ENCODE data around the gene ENDOV.

The ENDOV gene

GRCh38 chr17:80438806-80439205, 23.8 kb downstream of the ENDOV start:
- in situ Hi-C loops (cut with HindIII; ENCODE audit: low pct_ligation_motif_present, low sequenced_read_pairs), result loop anchor here (25.0 kb wide), 1 partner anchor 423 kb away; no protein-coding TSS in a partner anchor

DNA sequence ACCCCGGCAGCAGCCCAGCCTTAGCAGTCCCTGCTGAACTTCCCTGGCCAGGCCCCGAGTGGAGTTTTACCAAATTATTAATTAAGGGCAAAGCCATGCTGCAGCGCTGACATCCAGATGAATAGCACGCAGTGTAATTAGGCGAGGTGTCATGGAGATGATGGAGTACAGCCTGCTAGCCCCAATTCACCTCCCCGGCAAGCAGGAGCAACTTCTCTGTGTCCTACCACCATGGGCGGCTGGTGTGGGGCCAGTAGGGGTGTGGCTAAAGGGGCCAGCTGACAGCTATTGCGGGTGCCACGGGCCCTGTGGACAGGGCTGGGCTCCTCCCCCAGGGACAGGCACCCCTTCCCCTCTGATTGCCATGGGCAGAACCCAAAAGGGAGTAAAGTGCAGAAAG, 24.5 kb downstream of the ENDOV start:
- H3K27me3 ChIP-seq (replicated peaks), result peaks cover 4% of the 10 kb centered on the region
- H3K4me3 ChIP-seq (ENCODE audit: low read depth, low read length), result no peak overlapping the region
- TF ChIP-seq, protein P1, sequence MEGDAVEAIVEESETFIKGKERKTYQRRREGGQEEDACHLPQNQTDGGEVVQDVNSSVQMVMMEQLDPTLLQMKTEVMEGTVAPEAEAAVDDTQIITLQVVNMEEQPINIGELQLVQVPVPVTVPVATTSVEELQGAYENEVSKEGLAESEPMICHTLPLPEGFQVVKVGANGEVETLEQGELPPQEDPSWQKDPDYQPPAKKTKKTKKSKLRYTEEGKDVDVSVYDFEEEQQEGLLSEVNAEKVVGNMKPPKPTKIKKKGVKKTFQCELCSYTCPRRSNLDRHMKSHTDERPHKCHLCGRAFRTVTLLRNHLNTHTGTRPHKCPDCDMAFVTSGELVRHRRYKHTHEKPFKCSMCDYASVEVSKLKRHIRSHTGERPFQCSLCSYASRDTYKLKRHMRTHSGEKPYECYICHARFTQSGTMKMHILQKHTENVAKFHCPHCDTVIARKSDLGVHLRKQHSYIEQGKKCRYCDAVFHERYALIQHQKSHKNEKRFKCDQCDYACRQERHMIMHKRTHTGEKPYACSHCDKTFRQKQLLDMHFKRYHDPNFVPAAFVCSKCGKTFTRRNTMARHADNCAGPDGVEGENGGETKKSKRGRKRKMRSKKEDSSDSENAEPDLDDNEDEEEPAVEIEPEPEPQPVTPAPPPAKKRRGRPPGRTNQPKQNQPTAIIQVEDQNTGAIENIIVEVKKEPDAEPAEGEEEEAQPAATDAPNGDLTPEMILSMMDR (IDR thresholded peaks at IDR 0.05; ENCODE audit: low read depth, low read length, missing control alignments), result no peak
- in situ Hi-C loops (cut with HindIII; ENCODE audit: low pct_ligation_motif_present, low sequenced_read_pairs), result loop anchor here (25.0 kb wide), 1 partner anchor 423 kb away; no protein-coding TSS in a partner anchor
- H3K36me3 ChIP-seq (replicated peaks), result no peaks in the 10 kb centered on the region
- no peak overlapping the region for H3K27ac ChIP-seq
- no peak for DNase-seq

More at GRCh38 chr17:80438806-80439205, 23.8 kb downstream of the ENDOV start:
- TF ChIP-seq, protein P1 (IDR thresholded peaks at IDR 0.05; ENCODE audit: low read depth, low read length, missing control alignments), result no peak
- H3K27ac ChIP-seq, result no peak overlapping the region
- no peaks in the 10 kb centered on the region for H3K27me3 ChIP-seq (replicated peaks)
- no peak overlapping the region for H3K4me3 ChIP-seq (ENCODE audit: low read depth, low read length)
- H3K36me3 ChIP-seq (replicated peaks), result no peaks in the 10 kb centered on the region
- no peak for DNase-seq

DNA sequence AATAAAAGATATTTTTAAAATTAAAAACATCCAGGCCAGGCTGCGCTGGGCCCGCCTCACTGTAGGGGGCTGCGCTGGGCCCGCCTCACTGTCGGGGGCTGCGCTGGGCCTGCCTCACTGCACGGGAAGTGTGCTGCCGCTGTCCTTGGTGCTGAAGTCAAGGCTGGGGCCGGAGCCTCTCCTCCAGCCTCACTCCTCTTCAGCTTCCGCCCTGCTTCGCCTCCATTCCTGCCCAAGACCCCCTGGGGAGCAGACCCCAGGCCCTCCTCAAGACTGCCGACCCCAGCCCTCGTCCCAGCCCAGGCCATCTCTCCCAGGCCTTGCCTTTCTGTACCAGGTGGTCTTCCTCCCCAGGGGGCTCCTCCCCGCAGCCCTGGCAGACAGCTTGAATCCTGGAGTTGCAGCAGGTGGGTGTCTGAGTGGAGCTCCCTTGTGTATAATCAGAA, 26.2 kb downstream of the ENDOV start:
- Histone ChIP-seq H3K36me3 (replicated peaks) (no peaks in the 10 kb centered on the region), H3K4me3 (ENCODE audit: low read depth, low read length) (no peak overlapping the region), H3K27ac (no peak overlapping the region), H3K27me3 (replicated peaks) (peaks cover 4% of the 10 kb centered on the region)
- DNase-seq, result no peak
- in situ Hi-C loops (cut with HindIII; ENCODE audit: low pct_ligation_motif_present, low sequenced_read_pairs), result loop anchor here (25.0 kb wide), 1 partner anchor 421 kb away; no protein-coding TSS in a partner anchor
- TF ChIP-seq, protein P1 (IDR thresholded peaks at IDR 0.05; ENCODE audit: low read depth, low read length, missing control alignments), result peak; percentile 23

DNA sequence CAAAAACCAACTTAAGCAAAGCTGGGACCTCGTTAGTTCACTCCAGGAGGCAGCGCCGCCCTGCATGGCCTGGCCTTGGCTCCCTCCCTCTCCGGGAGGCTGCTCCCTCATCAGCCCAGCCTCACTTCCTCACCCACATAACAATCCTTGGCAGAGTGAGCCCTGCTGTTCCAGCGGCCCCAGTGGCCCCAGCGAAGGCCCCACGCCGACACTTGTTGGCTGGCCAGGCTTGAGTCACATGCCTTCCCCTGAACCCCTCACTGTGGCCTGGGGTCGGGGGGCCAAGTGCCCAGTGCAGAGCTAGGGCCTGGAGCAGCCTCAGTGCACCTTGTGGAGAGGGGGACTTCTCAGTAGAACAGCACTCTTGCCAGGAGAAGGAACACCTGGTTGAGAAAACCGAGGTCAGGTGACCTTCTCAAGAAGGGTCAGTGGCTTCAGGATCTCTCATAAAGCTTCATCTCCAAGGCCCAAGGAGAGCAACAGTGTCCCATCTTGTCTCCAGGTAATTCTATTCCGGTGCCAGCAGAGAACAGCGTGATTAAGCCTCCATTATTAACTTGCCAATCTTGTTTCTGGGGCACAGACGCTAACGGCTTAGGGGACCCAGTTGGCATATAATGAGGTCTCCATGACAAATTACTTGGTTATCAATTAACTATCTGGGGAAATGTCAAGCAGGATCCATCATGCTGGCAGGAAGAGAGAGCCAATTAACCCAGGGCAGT, 26.8 kb downstream of the ENDOV start:
- Histone ChIP-seq H3K36me3 (replicated peaks) (no peaks in the 10 kb centered on the region), H3K27me3 (replicated peaks) (peaks cover 4% of the 10 kb centered on the region), H3K4me3 (ENCODE audit: low read depth, low read length) (no peak overlapping the region), H3K27ac (no peak overlapping the region)
- DNase-seq, result no peak
- TF ChIP-seq, protein P1 (IDR thresholded peaks at IDR 0.05; ENCODE audit: low read depth, low read length, missing control alignments), result no peak
- in situ Hi-C loops (cut with HindIII; ENCODE audit: low pct_ligation_motif_present, low sequenced_read_pairs), result loop anchor here (25.0 kb wide), 1 partner anchor 421 kb away; no protein-coding TSS in a partner anchor

DNA sequence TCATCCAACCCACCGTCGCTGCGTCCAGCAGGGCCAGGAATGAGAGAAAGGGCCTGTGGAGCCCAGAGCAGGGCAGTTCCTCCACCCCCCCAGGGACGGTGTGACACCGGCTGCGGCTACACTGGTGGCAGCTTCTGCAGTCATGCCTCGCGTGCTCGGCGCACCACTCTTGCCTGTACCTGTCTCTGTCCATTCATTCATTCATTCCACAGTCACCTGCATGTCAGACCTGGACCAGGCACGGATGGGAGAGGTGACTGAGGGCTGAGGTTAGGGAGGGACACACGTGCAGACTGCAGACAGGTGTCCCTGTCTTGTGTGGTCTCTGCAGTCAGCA, 27.3 kb downstream of the ENDOV start:
- DNase-seq, result no peak
- Histone ChIP-seq H3K27ac (no peak overlapping the region), H3K36me3 (replicated peaks) (no peaks in the 10 kb centered on the region), H3K27me3 (replicated peaks) (peaks cover 4% of the 10 kb centered on the region), H3K4me3 (ENCODE audit: low read depth, low read length) (no peak overlapping the region)
- TF ChIP-seq, protein P1 (IDR thresholded peaks at IDR 0.05; ENCODE audit: low read depth, low read length, missing control alignments), result no peak
- in situ Hi-C loops (cut with HindIII; ENCODE audit: low pct_ligation_motif_present, low sequenced_read_pairs), result loop anchor here (25.0 kb wide), 1 partner anchor 420 kb away; no protein-coding TSS in a partner anchor

Data from brain microvascular endothelial cell (primary cell).